Activated T-helper 1 cell treated with anti-CD3 and anti-CD28 coated beads, Interleukin-12 subunit alpha, Interleukin-12 subunit beta, Interleukin-2, Interleukin-4 antibody, amounts not matched to agents 30 ng/mL and 10 ng/mL and 1 ng/mL, durations not matched to agents 14 hours and 24 hours and 36 hours (primary cell): ENCODE measurements around the gene RASA2. TPM values are rescaled to one million over a fixed set of nuclear protein-coding genes. Genes with fewer than 3 reads are reported as not detected.
A peak's percentile ranks its signal among the peaks of the same experiment; 100 is the strongest.
"Not testable (repeated sequence)": the region's sequence is repeated elsewhere in the genome, so short reads cannot be mapped to it uniquely, and the experiment has no call there.

Source experiments
- DNase-seq: peaks from one replicate; pipeline ENCODE4 v3.0.0; 2021; ENCODE audit warnings: low spot score
- H3K27ac Mint-ChIP-seq: one replicate; pipeline ENCODE4 v1.8.0; 2021; ENCODE audit warnings: mild to moderate bottlenecking, mixed read lengths
- H3K27me3 Mint-ChIP-seq: one replicate; pipeline ENCODE4 v1.8.0; 2022; ENCODE audit warnings: mild to moderate bottlenecking, moderate library complexity, mixed read lengths; ENCODE audit not compliant: insufficient read depth
- H3K36me3 Mint-ChIP-seq: one replicate; pipeline ENCODE4 v1.8.0; 2021; ENCODE audit warnings: low read depth, mixed read lengths
- H3K4me1 Mint-ChIP-seq: one replicate; pipeline ENCODE4 v1.8.0; 2021; ENCODE audit warnings: low read depth, mixed read lengths
- H3K4me3 Mint-ChIP-seq: one replicate; pipeline ENCODE4 v1.8.0; 2021; ENCODE audit warnings: mild to moderate bottlenecking, moderate library complexity, mixed read lengths
- H3K9me3 Mint-ChIP-seq: one replicate; pipeline ENCODE4 v1.8.0; 2021; ENCODE audit warnings: mixed read lengths
- intact Hi-C: fragments of 100-400 bp; cut with micrococcal nuclease; formaldehyde crosslinking; loops from one replicate; pipeline ENCODE4 v1.15.1; 2024
- total RNA-seq: library from RNA; stranded (reverse); gene quantifications from 2 replicates; pipeline ENCODE4 v1.2.3, GENCODE V29; 2022

RASA2 gene
- total RNA-seq, 1 donor from 2014 or later: 39.2 TPM

DNA sequence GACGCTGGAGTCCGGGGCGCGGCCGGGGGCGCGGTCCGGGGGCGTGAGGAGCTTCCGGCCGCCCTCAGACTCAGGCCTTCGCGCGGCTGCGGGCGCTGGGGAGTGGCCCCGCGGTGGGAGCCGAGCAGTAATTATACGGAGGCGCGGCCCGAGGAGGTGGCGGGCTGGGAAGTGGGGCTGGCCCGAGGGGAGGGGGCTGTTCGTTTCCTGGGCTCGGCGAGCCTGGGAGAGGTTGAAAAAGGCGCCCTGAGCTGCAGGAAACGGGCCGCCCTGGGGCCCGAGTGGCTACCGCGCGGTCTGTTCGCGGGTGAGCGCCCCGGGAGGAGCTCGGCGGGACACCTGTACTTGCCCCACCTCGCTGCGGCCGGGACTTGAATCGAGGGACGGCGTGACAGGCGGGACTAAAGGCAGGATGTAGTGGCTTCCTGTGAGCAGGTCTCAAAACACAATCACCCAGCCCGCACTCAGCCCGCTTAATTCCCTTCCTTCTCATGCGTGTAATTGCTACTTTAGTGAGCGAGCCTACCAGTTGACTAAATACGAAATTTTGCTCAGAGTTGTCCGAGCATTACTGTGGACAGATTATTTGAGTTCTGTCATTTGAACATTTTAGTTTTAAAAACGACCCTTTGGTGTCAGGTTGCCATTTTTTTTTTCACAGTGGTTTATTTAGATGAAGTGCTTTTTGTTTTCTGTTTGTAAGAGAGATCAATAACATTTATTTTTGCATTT, 860 bp downstream of the RASA2 start:
- H3K4me1 Mint-ChIP-seq: peaks cover 66% of the 10 kb centered on the region

DNA sequence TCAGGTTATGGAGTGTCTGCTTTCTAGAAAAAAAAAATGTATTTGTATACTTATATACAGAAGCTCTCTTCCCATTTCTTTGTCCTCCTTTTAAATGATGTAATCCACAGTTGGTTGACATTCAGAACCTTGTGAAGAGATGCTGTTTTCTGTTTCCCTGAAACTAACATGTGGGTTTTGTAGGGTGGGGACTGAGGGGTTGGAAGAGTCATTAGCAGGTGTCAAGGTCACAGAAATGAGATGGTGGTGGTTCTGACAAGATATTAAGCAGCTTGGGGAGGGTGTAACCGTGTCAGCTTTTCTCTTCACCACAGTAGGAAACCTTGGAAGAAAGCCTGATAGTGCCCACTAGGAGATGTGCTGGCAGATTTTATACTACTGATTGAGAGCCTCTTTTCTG, 2.4 kb downstream of the RASA2 start:
- H3K27ac Mint-ChIP-seq: peak overlapping the region; percentile 77
- intact Hi-C loops: loop anchor here (1.0 to 10.0 kb wide), 9 partner anchors 9 to 1093 kb away; partner anchors contain the start of genes ATP1B3 and XRN1
- peaks cover 81% of the 10 kb centered on the region for H3K4me1 Mint-ChIP-seq
- H3K9me3 Mint-ChIP-seq: no peaks in the 10 kb centered on the region
- H3K4me3 Mint-ChIP-seq: peak overlapping the region; percentile 72
- no peak for DNase-seq
- peaks cover 23% of the 10 kb centered on the region for H3K36me3 Mint-ChIP-seq
- peaks cover 2% of the 10 kb centered on the region for H3K27me3 Mint-ChIP-seq

More for the DNA sequence above, 860 bp downstream of the RASA2 start:
- Mint-ChIP-seq H3K9me3 (no peaks in the 10 kb centered on the region), H3K27ac (peak overlapping the region; percentile 93), H3K36me3 (peaks cover 23% of the 10 kb centered on the region), H3K27me3 (peaks cover 2% of the 10 kb centered on the region), H3K4me3 (peak overlapping the region; percentile 93)
- intact Hi-C loops: loop anchor here (1.0 to 10.0 kb wide), 10 partner anchors 13 to 1095 kb away; partner anchors contain the start of genes ATP1B3 and XRN1
- DNase-seq: peak; percentile 85

DNA sequence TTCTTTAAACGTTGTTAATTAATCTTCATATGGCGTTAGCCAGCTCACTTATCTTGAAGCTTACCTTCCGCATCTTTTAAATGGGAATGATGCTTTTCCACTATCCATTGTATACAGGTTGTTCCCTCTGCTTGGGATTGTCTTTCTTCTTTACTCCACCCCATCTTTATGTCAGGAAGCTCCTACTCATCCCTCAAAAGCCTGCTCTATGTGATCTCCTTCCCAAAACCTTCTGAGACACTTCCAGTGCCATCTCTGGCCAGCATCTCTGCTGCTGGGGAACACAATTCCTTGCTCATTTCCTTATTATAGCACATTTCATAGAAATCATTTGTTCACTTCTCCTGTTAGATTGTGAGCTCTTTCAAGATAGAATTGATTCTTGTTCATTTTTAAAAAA, 4.3 kb downstream of the RASA2 start:
- Mint-ChIP-seq H3K27me3 (no peaks in the 10 kb centered on the region), H3K27ac (no peak overlapping the region), H3K36me3 (peaks cover 36% of the 10 kb centered on the region), H3K4me3 (no peak overlapping the region), H3K4me1 (peaks cover 86% of the 10 kb centered on the region), H3K9me3 (peaks cover 12% of the 10 kb centered on the region)
- no peak for DNase-seq
- intact Hi-C loops: no loop called here

DNA sequence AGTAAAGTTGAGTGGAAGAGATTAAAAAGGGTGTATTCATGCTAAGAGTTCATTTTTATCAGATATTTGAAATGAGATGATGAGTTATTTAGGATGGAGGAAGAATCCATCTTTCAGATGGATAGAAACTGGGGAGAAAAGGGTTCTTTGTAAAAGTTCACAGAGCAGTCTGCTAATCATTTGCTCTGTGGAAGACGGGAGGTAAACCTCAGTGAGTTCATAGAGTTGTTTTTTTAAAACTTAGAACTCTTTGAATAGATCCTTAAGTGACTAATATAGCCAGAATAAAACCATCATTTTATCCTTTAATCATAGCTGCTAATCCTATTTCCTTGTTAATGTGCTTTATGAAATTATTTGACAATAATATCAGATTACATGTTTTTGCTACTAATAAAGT, 5.1 kb downstream of the RASA2 start:
- Mint-ChIP-seq H3K27me3 (no peaks in the 10 kb centered on the region), H3K4me1 (peaks cover 89% of the 10 kb centered on the region), H3K27ac (no peak overlapping the region), H3K4me3 (no peak overlapping the region), H3K9me3 (peaks cover 12% of the 10 kb centered on the region), H3K36me3 (peaks cover 45% of the 10 kb centered on the region)
- intact Hi-C loops: no loop called here
- no peak for DNase-seq

DNA sequence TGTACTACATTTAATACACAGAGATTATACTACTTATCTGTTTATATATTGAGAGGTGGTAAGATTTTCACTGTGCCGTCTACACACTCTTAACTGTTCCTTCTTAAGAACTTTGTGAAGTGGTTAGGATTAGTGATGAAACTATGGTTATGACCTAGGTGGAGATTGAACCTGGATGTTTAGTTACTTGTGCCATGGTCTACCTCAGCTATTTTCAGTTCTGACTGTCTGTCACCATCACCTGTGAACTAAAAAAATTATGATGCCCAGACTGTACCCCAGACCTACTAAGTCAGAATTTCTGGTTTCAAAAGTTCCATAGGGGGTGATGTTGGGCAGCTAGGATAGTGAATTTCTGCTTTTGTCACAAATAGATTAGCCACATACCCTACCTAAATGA, 6.4 kb downstream of the RASA2 start:
- no peak overlapping the region for H3K27ac Mint-ChIP-seq
- H3K27me3 Mint-ChIP-seq: no peaks in the 10 kb centered on the region
- peaks cover 89% of the 10 kb centered on the region for H3K4me1 Mint-ChIP-seq
- H3K4me3 Mint-ChIP-seq: peak overlapping the region; percentile 25
- intact Hi-C loops: no loop called here
- H3K9me3 Mint-ChIP-seq: peaks cover 12% of the 10 kb centered on the region
- peaks cover 41% of the 10 kb centered on the region for H3K36me3 Mint-ChIP-seq
- no peak for DNase-seq

DNA sequence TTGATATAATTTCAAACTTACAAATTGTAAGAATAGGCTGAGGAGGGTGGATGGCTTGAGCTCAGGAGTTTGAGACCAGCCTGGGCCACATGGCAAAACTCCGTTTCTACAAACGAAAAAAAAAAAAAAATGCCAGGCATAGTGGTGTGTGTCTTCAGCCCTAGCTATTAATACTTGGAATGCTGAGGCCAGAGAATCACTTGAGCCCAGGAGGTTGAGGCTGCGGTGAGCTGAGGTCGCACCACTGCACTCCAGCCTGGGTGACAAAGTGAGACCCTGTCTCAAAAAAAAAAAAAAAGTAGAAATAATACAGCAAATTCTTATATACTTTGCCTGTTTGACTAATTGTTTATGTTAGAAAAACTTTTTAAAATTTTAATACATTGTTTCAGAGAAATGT, 10.8 kb downstream of the RASA2 start:
- DNase-seq, H3K4me3 Mint-ChIP-seq, H3K27ac Mint-ChIP-seq, H3K27me3 Mint-ChIP-seq, intact Hi-C loops: not testable (repeated sequence)
- peaks cover 77% of the 10 kb centered on the region for H3K4me1 Mint-ChIP-seq
- H3K36me3 Mint-ChIP-seq: peaks cover 32% of the 10 kb centered on the region
- H3K9me3 Mint-ChIP-seq: peaks cover 12% of the 10 kb centered on the region

DNA sequence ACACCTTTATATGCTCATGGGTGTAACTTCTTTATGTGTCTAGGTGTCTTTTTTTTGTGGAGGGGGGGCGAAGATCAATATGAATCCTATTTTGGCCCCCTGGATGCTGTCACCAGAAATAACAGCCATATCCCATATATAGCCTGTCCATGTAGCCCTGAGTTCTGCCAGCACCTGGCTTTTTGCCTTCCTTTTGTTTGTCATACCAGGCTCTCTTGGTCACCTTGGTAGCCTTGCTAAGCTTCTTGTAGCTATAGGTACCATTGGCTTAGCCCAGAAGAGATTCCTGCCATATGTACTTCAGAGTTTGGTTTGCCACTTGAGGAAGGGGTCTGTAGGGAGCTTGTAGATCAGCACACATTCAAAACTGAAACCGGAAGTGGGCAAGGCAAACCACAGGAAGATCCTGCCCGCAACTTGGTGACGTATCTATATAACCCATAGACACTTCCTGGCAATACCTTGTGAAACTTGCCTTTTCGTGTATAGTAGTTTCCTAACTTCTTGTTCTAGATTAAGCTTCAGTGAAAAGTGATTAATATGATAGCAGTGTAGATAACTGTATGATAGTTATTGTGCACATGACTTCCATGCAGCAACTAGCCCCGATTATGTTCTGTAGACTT, 11.9 kb downstream of the RASA2 start:
- H3K9me3 Mint-ChIP-seq: peaks cover 12% of the 10 kb centered on the region
- DNase-seq: peak; percentile 89
- peaks cover 32% of the 10 kb centered on the region for H3K36me3 Mint-ChIP-seq
- no peaks in the 10 kb centered on the region for H3K27me3 Mint-ChIP-seq
- H3K4me1 Mint-ChIP-seq: peaks cover 66% of the 10 kb centered on the region
- peak overlapping the region; percentile 83 for H3K27ac Mint-ChIP-seq
- intact Hi-C loops: loop anchor here (1.0 kb wide), 5 partner anchors 9 to 54 kb away; no protein-coding TSS in a partner anchor
- peak overlapping the region; percentile 54 for H3K4me3 Mint-ChIP-seq

DNA sequence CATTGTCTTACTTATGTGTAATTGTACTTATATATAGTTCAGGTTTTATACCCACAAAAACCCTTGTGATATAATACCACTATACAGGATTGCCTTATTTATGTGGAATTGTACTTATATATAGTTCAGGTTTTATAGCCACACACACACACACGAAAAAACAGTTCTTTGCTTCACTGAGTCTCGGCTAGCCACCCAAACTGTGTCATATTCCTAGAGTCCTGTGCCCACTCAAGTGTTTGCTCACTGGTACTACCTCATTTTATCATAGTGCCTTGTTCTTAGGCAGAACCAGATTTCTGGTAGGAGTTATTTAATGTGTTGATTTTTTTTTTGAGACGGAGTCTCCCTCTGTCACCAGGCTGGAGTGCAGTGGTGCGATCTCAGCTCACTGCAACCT, 12.5 kb downstream of the RASA2 start:
- Mint-ChIP-seq H3K27ac (peak overlapping the region; percentile 83), H3K36me3 (peaks cover 32% of the 10 kb centered on the region), H3K27me3 (no peaks in the 10 kb centered on the region), H3K4me3 (peak overlapping the region; percentile 54), H3K4me1 (peaks cover 62% of the 10 kb centered on the region), H3K9me3 (peaks cover 12% of the 10 kb centered on the region)
- DNase-seq: no peak
- intact Hi-C loops: loop anchor here (1.0 kb wide), 3 partner anchors 31 to 53 kb away; no protein-coding TSS in a partner anchor

DNA sequence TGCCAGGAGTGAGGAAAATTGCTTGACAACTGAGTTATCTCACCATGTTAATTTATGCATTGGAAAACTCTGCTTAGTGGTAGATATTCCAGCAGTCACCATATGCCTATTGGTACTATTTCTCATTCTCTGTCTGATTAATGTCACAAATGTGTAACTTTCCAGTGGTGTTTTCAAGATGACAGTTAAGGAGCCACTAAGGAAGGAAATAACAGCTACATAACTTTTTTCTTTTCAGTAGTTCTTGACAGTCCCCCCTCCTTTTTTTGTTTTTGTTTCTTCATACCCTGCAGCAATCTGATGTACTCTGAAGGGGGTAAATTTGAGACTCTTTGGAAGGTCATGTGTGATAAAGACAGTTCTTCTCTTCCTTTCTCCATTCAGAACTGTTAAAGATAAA, 13.1 kb downstream of the RASA2 start:
- peak overlapping the region; percentile 83 for H3K27ac Mint-ChIP-seq
- H3K36me3 Mint-ChIP-seq: peaks cover 28% of the 10 kb centered on the region
- intact Hi-C loops: loop anchor here (1.0 to 5.0 kb wide), 6 partner anchors 10 to 377 kb away; partner anchors contain the start of gene ATP1B3
- H3K9me3 Mint-ChIP-seq: peaks cover 9% of the 10 kb centered on the region
- H3K4me1 Mint-ChIP-seq: peaks cover 56% of the 10 kb centered on the region
- no peaks in the 10 kb centered on the region for H3K27me3 Mint-ChIP-seq
- H3K4me3 Mint-ChIP-seq: peak overlapping the region; percentile 54
- no peak for DNase-seq

DNA sequence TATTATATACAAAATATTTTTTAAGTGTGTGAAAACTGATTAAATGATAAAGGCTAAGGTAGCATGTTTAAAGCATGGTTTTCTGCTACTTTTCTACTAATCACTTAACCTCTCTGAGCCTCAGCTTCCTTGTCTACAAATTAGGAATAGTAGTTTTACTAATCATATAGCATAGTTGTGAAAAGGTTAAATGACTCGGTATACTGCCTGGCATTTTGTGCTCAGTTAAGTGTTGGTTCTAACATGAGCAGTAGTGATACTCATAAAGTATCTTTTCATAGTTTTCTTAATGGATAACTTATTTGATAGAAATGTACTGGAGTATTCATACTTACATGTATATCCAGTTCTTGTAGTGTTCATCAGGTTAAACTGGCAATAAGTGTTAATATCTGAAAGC, 13.6 kb downstream of the RASA2 start:
- Mint-ChIP-seq H3K4me3 (no peak overlapping the region), H3K9me3 (peaks cover 7% of the 10 kb centered on the region), H3K27ac (peak overlapping the region; percentile 83), H3K36me3 (peaks cover 25% of the 10 kb centered on the region), H3K4me1 (peaks cover 52% of the 10 kb centered on the region), H3K27me3 (no peaks in the 10 kb centered on the region)
- intact Hi-C loops: loop anchor here (1.0 to 5.0 kb wide), 3 partner anchors 10 to 377 kb away; partner anchors contain the start of gene ATP1B3
- DNase-seq: no peak

DNA sequence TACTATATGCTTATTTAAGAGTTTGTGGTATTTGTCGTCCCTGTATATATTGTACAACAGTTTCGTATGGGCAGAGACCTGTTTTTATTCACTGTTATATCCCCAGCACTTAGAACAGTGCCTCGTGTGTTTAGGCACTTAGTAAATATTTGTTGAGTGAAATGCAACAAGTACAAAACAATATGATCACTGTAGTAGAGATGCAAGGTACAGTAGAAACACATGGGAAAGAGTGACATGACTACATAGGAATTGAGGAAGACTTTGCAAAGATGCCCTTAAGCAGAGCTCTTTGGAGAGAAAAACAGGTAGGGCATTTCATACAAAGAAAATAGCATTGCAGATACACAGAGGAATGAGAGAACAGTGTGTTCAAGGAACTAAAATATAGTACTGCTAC, 18.3 kb downstream of the RASA2 start:
- no peaks in the 10 kb centered on the region for H3K27me3 Mint-ChIP-seq
- H3K36me3 Mint-ChIP-seq: peaks cover 9% of the 10 kb centered on the region
- no peak overlapping the region for H3K4me3 Mint-ChIP-seq
- intact Hi-C loops: no loop called here
- peaks cover 33% of the 10 kb centered on the region for H3K4me1 Mint-ChIP-seq
- H3K9me3 Mint-ChIP-seq: peaks cover under 1% of the 10 kb centered on the region
- H3K27ac Mint-ChIP-seq: no peak overlapping the region
- no peak for DNase-seq

DNA sequence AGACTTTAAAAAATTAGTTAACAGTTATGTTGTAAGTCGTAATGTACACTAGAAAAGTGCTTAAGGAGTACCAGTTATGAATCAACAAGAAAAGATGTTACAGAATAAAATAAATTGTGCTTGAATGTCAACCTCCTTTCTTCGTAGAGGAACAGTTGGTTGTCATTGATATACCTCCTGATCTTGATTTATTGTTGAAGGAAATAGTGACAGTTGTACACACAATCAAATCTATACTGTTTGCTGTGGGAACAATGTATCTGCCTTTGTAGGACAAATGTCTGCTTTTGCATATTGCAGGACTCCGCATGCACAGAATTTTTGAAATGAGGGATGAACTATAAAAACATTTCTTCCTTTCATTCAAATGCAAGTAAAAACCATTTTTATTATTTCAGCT, 19.2 kb downstream of the RASA2 start:
- DNase-seq: no peak
- Mint-ChIP-seq H3K27ac (no peak overlapping the region), H3K27me3 (no peaks in the 10 kb centered on the region), H3K4me3 (no peak overlapping the region), H3K36me3 (peaks cover 17% of the 10 kb centered on the region), H3K9me3 (peaks cover 9% of the 10 kb centered on the region), H3K4me1 (peaks cover 39% of the 10 kb centered on the region)
- intact Hi-C loops: loop anchor here (2.0 kb wide), 1 partner anchor 15 kb away; no protein-coding TSS in a partner anchor
